ENCODE data around the gene FAM151A. TPM values are rescaled to one million over a fixed set of nuclear protein-coding genes. Genes with fewer than 3 reads are reported as not detected.

FAM151A gene
- total and polyA plus RNA-seq, 7 donors, result 3.2 to 5.4 (median 3.7) TPM; not detected in 4

DNA sequence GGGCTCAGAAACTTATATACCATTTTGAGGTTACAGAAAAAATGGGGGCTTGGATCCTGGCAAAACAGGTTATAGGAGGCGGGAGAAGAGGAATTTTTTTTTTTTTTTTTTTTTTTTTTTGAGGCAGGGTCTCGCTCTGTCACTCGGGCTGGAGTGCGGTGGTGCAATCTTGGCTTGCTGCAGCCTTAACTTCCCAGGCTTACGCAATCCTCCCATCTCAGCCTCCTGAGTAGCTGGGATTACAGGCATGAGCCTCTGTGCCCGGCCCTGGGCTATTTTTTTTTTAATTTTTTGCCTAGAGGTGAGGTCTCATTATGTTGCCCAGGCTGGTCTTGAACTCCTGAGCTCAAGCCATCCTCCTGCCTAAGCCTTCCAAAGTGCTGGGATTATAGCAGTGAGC, 43.0 kb upstream of the FAM151A start:
- peaks cover 0 to 10% (median 0%) of the 10 kb centered on the region in 4 donors for H3K36me3 ChIP-seq
- TF ChIP-seq POLR2AphosphoS5 (IDR thresholded peaks at IDR 0.05), result no peak
- TF ChIP-seq POLR2A (IDR thresholded peaks at IDR 0.05), result no peak
- TF ChIP-seq, protein P1, sequence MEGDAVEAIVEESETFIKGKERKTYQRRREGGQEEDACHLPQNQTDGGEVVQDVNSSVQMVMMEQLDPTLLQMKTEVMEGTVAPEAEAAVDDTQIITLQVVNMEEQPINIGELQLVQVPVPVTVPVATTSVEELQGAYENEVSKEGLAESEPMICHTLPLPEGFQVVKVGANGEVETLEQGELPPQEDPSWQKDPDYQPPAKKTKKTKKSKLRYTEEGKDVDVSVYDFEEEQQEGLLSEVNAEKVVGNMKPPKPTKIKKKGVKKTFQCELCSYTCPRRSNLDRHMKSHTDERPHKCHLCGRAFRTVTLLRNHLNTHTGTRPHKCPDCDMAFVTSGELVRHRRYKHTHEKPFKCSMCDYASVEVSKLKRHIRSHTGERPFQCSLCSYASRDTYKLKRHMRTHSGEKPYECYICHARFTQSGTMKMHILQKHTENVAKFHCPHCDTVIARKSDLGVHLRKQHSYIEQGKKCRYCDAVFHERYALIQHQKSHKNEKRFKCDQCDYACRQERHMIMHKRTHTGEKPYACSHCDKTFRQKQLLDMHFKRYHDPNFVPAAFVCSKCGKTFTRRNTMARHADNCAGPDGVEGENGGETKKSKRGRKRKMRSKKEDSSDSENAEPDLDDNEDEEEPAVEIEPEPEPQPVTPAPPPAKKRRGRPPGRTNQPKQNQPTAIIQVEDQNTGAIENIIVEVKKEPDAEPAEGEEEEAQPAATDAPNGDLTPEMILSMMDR (IDR thresholded peaks at IDR 0.05), result no peak
- TF ChIP-seq EP300 (IDR thresholded peaks at IDR 0.05), result no peak
- DNase-seq, result no peak
- H3K4me3 ChIP-seq, result no peak overlapping the region
- no peaks in the 10 kb centered on the region for H3K27me3 ChIP-seq
- H3K9me3 ChIP-seq, result no peaks in the 10 kb centered on the region
- intact Hi-C loops (cut with DNase I), result no loop called here
- no peak overlapping the region for H3K27ac ChIP-seq
- WGBS, 2 donors, result 88 to 91% methylated on average over 6 of the region's 6 CpGs
- H3K4me1 ChIP-seq, result no peaks in the 10 kb centered on the region

DNA sequence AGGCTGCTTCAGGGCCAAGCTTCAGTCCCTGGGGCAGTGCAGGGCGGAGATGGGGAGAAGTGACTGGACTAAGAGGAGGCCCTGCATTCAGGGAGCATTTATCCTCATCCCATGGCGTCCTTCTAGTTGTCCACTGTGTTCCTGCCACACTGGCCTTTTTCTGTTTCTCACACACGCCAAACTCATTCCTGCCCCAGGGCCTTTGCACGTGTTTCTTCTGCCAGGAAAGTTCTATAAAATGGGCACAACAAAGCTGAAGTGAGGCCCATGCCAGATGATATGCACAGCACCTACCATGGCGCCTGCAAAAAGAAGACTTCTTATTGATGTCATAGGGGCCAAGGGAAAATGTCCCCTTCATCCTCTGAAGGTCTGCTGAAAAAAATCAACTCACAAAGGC, 42.5 kb upstream of the FAM151A start:
- no peak overlapping the region for H3K27ac ChIP-seq
- no peaks in the 10 kb centered on the region for H3K4me1 ChIP-seq
- no peaks in the 10 kb centered on the region for H3K9me3 ChIP-seq
- 94 to 95% methylated on average over 5 of the region's 5 CpGs for WGBS, 2 donors
- H3K27me3 ChIP-seq, result no peaks in the 10 kb centered on the region
- TF ChIP-seq, protein P1 (IDR thresholded peaks at IDR 0.05), result no peak
- TF ChIP-seq POLR2A (IDR thresholded peaks at IDR 0.05), result no peak
- TF ChIP-seq EP300 (IDR thresholded peaks at IDR 0.05), result no peak
- no peak for TF ChIP-seq POLR2AphosphoS5 (IDR thresholded peaks at IDR 0.05)
- peaks cover 0 to 10% (median 0%) of the 10 kb centered on the region in 4 donors for H3K36me3 ChIP-seq
- H3K4me3 ChIP-seq, result no peak overlapping the region
- intact Hi-C loops (cut with DNase I), result no loop called here
- no peak for DNase-seq

DNA sequence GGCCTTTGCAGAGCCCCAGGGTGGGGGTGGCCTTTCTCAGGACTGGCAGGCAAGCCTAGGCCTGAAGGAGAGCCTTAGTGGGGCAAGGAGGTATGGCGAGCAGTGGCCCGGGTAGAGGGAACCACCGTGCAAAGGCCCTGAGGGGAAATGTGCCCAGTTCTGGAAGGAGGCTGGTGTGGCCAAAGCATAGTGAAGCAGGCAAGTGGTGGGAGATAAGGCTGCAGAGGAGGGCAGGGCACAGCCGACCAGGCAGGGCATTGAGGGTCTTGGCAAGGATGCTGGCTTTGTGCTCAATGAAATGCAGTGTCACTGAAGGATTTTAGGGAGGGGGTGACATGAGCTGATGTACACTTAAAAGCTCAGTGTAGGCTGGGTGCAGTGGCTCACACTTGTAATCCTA, 41.0 kb upstream of the FAM151A start:
- Histone ChIP-seq H3K36me3 (peaks cover 0 to 19% (median 0%) of the 10 kb centered on the region in 4 donors), H3K27me3 (no peaks in the 10 kb centered on the region), H3K9me3 (no peaks in the 10 kb centered on the region), H3K4me1 (no peaks in the 10 kb centered on the region), H3K27ac (no peak overlapping the region), H3K4me3 (no peak overlapping the region)
- no peak for DNase-seq
- intact Hi-C loops (cut with DNase I), result no loop called here
- TF ChIP-seq, protein P1 (IDR thresholded peaks at IDR 0.05), result no peak
- no peak for TF ChIP-seq POLR2AphosphoS5 (IDR thresholded peaks at IDR 0.05)
- no peak for TF ChIP-seq EP300 (IDR thresholded peaks at IDR 0.05)
- TF ChIP-seq POLR2A (IDR thresholded peaks at IDR 0.05), result no peak
- WGBS, 2 donors, result 94 to 95% methylated on average over 4 of the region's 4 CpGs

DNA sequence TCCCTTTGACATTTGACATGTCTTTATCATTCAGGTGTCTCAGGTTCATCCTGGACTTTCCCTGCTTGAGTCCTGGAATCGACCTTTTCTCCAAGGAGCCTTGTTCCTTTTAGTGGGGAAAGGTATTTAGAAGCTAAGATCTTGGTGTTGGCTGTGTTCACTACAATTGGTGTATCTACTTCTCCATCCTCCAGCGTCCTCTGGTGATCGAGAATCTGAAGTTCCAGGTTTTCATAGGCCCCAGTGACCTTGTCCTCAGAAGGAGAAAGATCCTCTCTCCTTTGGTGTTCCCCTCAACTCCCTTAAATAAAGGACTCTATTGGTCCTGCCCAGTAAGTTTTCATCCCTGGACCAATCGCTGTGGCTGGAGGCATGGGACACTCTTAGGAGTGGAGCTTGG, 40.4 kb upstream of the FAM151A start:
- TF ChIP-seq POLR2AphosphoS5 (IDR thresholded peaks at IDR 0.05), result no peak

DNA sequence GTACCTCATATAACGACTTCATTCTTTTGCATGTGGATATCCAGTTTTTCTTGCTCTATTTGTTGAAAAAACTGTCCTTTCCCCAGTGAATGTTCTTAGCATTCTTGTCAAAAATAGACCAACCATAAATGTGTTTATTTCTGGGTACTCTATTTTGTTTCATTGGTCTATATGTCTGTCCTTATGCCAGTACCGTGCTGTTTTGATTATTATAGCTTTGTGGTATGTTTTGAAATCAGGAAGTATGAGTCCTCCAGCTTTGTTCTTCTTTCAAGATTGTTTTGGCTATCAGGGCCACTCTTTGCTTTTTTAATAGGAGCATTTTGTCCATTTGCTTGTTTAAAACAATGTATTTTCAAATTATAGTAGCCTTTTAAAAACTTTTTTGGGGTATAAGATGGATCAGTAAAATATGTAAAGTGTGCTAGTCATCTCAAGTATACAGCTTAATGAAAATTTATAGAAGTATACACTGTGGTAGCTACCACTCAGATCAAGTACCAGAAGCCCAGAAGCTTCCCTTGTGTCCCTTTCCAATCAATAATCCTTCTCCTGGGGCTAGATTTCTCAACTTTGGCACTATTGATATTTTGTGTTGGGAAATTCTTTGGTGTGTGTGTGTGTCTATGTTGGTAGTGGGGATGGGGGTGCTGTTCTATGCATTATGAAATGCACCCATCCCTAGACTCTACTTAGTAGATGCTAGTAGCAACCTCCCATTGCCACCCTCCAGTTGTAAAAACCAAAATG, 35.0 kb upstream of the FAM151A start:
- DNase-seq, result no peak
- WGBS, 2 donors, result 89 to 92% methylated on average over 2 of the region's 2 CpGs
- Histone ChIP-seq H3K4me1 (no peaks in the 10 kb centered on the region), H3K36me3 (peaks cover 0 to 28% (median 0%) of the 10 kb centered on the region in 4 donors), H3K4me3 (no peak overlapping the region), H3K9me3 (no peaks in the 10 kb centered on the region), H3K27me3 (no peaks in the 10 kb centered on the region), H3K27ac (no peak overlapping the region)
- intact Hi-C loops (cut with DNase I), result no loop called here
- TF ChIP-seq, protein P1 (IDR thresholded peaks at IDR 0.05), result no peak
- TF ChIP-seq POLR2AphosphoS5 (IDR thresholded peaks at IDR 0.05), result no peak
- TF ChIP-seq POLR2A (IDR thresholded peaks at IDR 0.05), result no peak
- no peak for TF ChIP-seq EP300 (IDR thresholded peaks at IDR 0.05)

More for the DNA sequence above, 40.4 kb upstream of the FAM151A start:
- Histone ChIP-seq H3K4me1 (no peaks in the 10 kb centered on the region), H3K27ac (no peak overlapping the region), H3K9me3 (no peaks in the 10 kb centered on the region), H3K4me3 (no peak overlapping the region), H3K36me3 (peaks cover 0 to 26% (median 0%) of the 10 kb centered on the region in 4 donors), H3K27me3 (no peaks in the 10 kb centered on the region)
- intact Hi-C loops (cut with DNase I), result no loop called here
- WGBS, 2 donors, result 88 to 89% methylated on average over 4 of the region's 4 CpGs
- DNase-seq, result no peak
